ENCODE results near the gene RASSF1. TPM values are rescaled to one million over a fixed set of nuclear protein-coding genes. Genes with fewer than 3 reads are reported as not detected.
A peak's percentile ranks its signal among the peaks of the same experiment; 100 is the strongest.

The RASSF1 gene
- total and polyA plus RNA-seq, 2 donors (not counting 3 experiments of a cell fraction or from before 2014, with no cell fraction given) = 31.9 to 59.7 TPM

GRCh38 chr3:50327943-50328691 is 12.5 kb downstream of the RASSF1 start, which contains the start of gene TUSC2:
Gene TUSC2, minus strand, starts transcription at chr3:50328223. Its CDS starts 124 bp downstream, at chr3:50328099.
- H3K9me3 ChIP-seq (replicated peaks; ENCODE audit: control insufficient read depth, insufficient read depth, low read length) = no peaks in the 10 kb centered on the region
- H3K27ac ChIP-seq (ENCODE audit: insufficient read depth, low read depth, low read length) = peak within 1 kb of the TSS; percentile 70
- H3K79me2 ChIP-seq (ENCODE audit: control insufficient read depth, insufficient read depth, low read length) = peaks cover 35% of the 10 kb centered on the region
- peaks cover 28% of the 10 kb centered on the region for H3K4me1 ChIP-seq (ENCODE audit: control insufficient read depth, extremely low read depth, insufficient read depth, low read length)
- peak; percentile 99 for FAIRE-seq
- peak within 1 kb of the TSS; percentile 42 for H2AFZ ChIP-seq (ENCODE audit: low read depth, low read length)
- peak; percentile 97 for DNase-seq (ENCODE audit: low read depth, low spot score)
- H3K4me3 ChIP-seq (replicated peaks in 1 of 3; ENCODE audit: insufficient read depth in 1 of 3, low read depth in 1 of 3, low read length in 3 of 3) = peak within 1 kb of the TSS; percentile 69 to 88 (median 86)
- intact Hi-C loops (cut with micrococcal nuclease) (loop anchor here (1.0 kb wide), 1 partner anchor 9 kb away; no protein-coding TSS in a partner anchor), dilution Hi-C loops (cut with MboI; ENCODE audit: extremely low pct_ligation_motif_present, low sequenced_read_pairs) (no loop called here)
- peak within 1 kb of the TSS; percentile 87 for H3K9ac ChIP-seq (replicated peaks; ENCODE audit: extremely low read depth, insufficient read depth, low read length)
- peaks cover 20 to 39% of the 10 kb centered on the region in 2 experiments for H3K36me3 ChIP-seq (ENCODE audit: control insufficient read depth in 2 of 2, extremely low read depth in 1 of 2, insufficient read depth in 2 of 2, low read length in 2 of 2)
- ChIA-PET CTCF (interaction anchor here (0.8 to 1.8 kb wide), 5 partner anchors 8 to 102 kb away, joined by 3 to 13 read pairs (median 4); partner anchors contain the start of genes HYAL3 and NAA80), POLR2A (interaction anchor here (0.7 to 1.9 kb wide), 7 partner anchors 8 to 93 kb away, joined by 3 to 8 read pairs (median 4); partner anchors contain the start of genes GNAI2 and IFRD2)
- H3K27me3 ChIP-seq (ENCODE audit: control insufficient read depth in 2 of 2, insufficient read depth in 2 of 2, low read length in 2 of 2) = no peaks in the 10 kb centered on the region
- no TSS peak for BruUV-seq (replicated peaks)
- no peaks in the 10 kb centered on the region for H4K20me1 ChIP-seq (replicated peaks; ENCODE audit: control insufficient read depth, extremely low read depth, insufficient read depth, low read length)
- peak within 1 kb of the TSS; percentile 83 for H3K4me2 ChIP-seq (ENCODE audit: insufficient read depth, low read length)
- H3K9me1 ChIP-seq (replicated peaks; ENCODE audit: control insufficient read depth, extremely low read depth, insufficient read depth, low read length) = no peaks in the 10 kb centered on the region
- TF ChIP-seq POLR2AphosphoS5 (IDR thresholded peaks at IDR 0.05; ENCODE audit: insufficient read depth, low read depth, low read length) (peak; percentile 95), GATA2 (IDR thresholded peaks at IDR 0.05; ENCODE audit: insufficient read depth, insufficient read length, low read depth, low read length) (no peak), EZH2 (IDR thresholded peaks at IDR 0.05; ENCODE audit: borderline replicate concordance, low read depth, low read length, severe bottlenecking) (no peak), POLR2A (IDR thresholded peaks at IDR 0.05; ENCODE audit: low read depth, low read length) (peak; percentile 96)

GRCh38 chr3:50327129-50327528 is 13.5 kb downstream of the RASSF1 start:
- peaks cover 32% of the 10 kb centered on the region for H3K4me1 ChIP-seq (ENCODE audit: control insufficient read depth, extremely low read depth, insufficient read depth, low read length)
- dilution Hi-C loops (cut with MboI; ENCODE audit: extremely low pct_ligation_motif_present, low sequenced_read_pairs) (no loop called here), intact Hi-C loops (cut with micrococcal nuclease) (no loop called here)
- peaks cover 27% of the 10 kb centered on the region for H3K79me2 ChIP-seq (ENCODE audit: control insufficient read depth, insufficient read depth, low read length)
- no peak for TF ChIP-seq FOS (IDR thresholded peaks at IDR 0.05; ENCODE audit: borderline replicate concordance, insufficient read depth, low read length)
- CTCF ChIA-PET = interaction anchor here (1.6 to 1.8 kb wide), 3 partner anchors 10 to 101 kb away, joined by 4 to 13 read pairs (median 6); partner anchors contain the start of genes HYAL3 and NAA80
- POLR2A ChIA-PET = interaction anchor here (1.9 kb wide), 1 partner anchor 10 kb away, joined by 8 read pairs; no protein-coding TSS in a partner anchor
- peak overlapping the region; percentile 87 for H3K9ac ChIP-seq (replicated peaks; ENCODE audit: extremely low read depth, insufficient read depth, low read length)
- FAIRE-seq (no peak), DNase-seq (ENCODE audit: low read depth, low spot score) (no peak)
- H2AFZ ChIP-seq (ENCODE audit: low read depth, low read length) = no peak overlapping the region
- peak overlapping the region; percentile 83 for H3K4me2 ChIP-seq (ENCODE audit: insufficient read depth, low read length)
- H3K27me3 ChIP-seq (ENCODE audit: control insufficient read depth in 2 of 2, insufficient read depth in 2 of 2, low read length in 2 of 2) = no peaks in the 10 kb centered on the region
- H3K36me3 ChIP-seq (ENCODE audit: control insufficient read depth in 2 of 2, extremely low read depth in 1 of 2, insufficient read depth in 2 of 2, low read length in 2 of 2) = peaks cover 20 to 39% of the 10 kb centered on the region in 2 experiments
- BruUV-seq (replicated peaks) = TSS peak; percentile 6
- peak overlapping the region; percentile 70 for H3K27ac ChIP-seq (ENCODE audit: insufficient read depth, low read depth, low read length)
- no peaks in the 10 kb centered on the region for H3K9me3 ChIP-seq (replicated peaks; ENCODE audit: control insufficient read depth, insufficient read depth, low read length)
- H3K4me3 ChIP-seq (replicated peaks in 1 of 3; ENCODE audit: insufficient read depth in 1 of 3, low read depth in 1 of 3, low read length in 3 of 3) = peak overlapping the region in 2 of 3 experiments; percentile 69 to 88
- H4K20me1 ChIP-seq (replicated peaks; ENCODE audit: control insufficient read depth, extremely low read depth, insufficient read depth, low read length) = no peaks in the 10 kb centered on the region
- no peaks in the 10 kb centered on the region for H3K9me1 ChIP-seq (replicated peaks; ENCODE audit: control insufficient read depth, extremely low read depth, insufficient read depth, low read length)

Data from endothelial cell of umbilical vein (primary cell).